Ascending aorta (tissue), 2 donors: ENCODE measurements around the gene JAK1. TPM values are rescaled to one million over a fixed set of nuclear protein-coding genes. Genes with fewer than 3 reads are reported as not detected.

Experiments used
- DNase-seq, 2 donors: peaks; one replicate each; pipeline ENCODE4 v3.0.0-alpha.2; 2019; ENCODE audit warnings: low spot score in 2 of 2
- H3K27ac ChIP-seq, 2 donors: fragments of 200-600 bp; sonication (generic); one replicate each; pipeline ENCODE4 v1.5.1; 2016 to 2017; ENCODE audit warnings: mild to moderate bottlenecking in 1 of 2
- H3K27me3 ChIP-seq: fragments of 200-600 bp; sonication (generic); one replicate; pipeline ENCODE4 v1.5.1; 2017
- H3K36me3 ChIP-seq, 2 donors: fragments of 200-600 bp; sonication (generic); one replicate each; pipeline ENCODE4 v1.5.1; 2016
- H3K4me1 ChIP-seq, 2 donors: fragments of 200-600 bp; sonication (generic); one replicate each; pipeline ENCODE4 v1.5.1; 2016 to 2017; ENCODE audit warnings: mild to moderate bottlenecking in 1 of 2
- H3K4me3 ChIP-seq, 2 donors: fragments of 200-600 bp; sonication (generic); one replicate each; pipeline ENCODE4 v1.5.1; 2016 to 2017; ENCODE audit warnings: mild to moderate bottlenecking in 1 of 2
- H3K9me3 ChIP-seq, 2 donors: fragments of 200-600 bp; sonication (generic); one replicate each; pipeline ENCODE4 v1.5.1; 2016
- CTCF ChIP-seq, 3 experiments: fragments of 200-600 bp in 2 of 3; fragments of 450-650 bp in 1 of 3; sonication (generic) in 2 of 3; IDR thresholded peaks; one replicate each; pipeline ENCODE4 v1.5.1; 2016 to 2019; ENCODE audit warnings: antibody characterized with exemption in 3 of 3, mild to moderate bottlenecking in 1 of 3, moderate library complexity in 1 of 3
- intact Hi-C: fragments of 100-400 bp; cut with DNase I; formaldehyde crosslinking; loops from one replicate; pipeline ENCODE4 v1.15.1; 2023
- total RNA-seq: library from RNA; depleted of rRNA; stranded (reverse); fragments of >200 nt; gene quantifications from one replicate; pipeline ENCODE4 v1.1.0, GENCODE V29; 2016

JAK1 gene
- total RNA-seq, 1 donor from 2014 or later, result 53.5 TPM

GRCh38 chr1:64960731-64961130 is 5.6 kb downstream of the JAK1 start:
- intact Hi-C loops, result no loop called here
- H3K27ac ChIP-seq, result no peak overlapping the region
- no peaks in the 10 kb centered on the region for H3K27me3 ChIP-seq
- peaks cover 3 to 16% of the 10 kb centered on the region in 2 donors for H3K4me1 ChIP-seq
- H3K4me3 ChIP-seq, result no peak overlapping the region
- TF ChIP-seq CTCF (IDR thresholded peaks at IDR 0.05), result no peak
- H3K9me3 ChIP-seq, result no peaks in the 10 kb centered on the region
- H3K36me3 ChIP-seq, result no peaks in the 10 kb centered on the region
- DNase-seq, result no peak

- Histone ChIP-seq H3K36me3 (no peaks in the 10 kb centered on the region), H3K4me1 (peaks cover 3 to 16% of the 10 kb centered on the region in 2 donors), H3K4me3 (no peak overlapping the region), H3K27me3 (no peaks in the 10 kb centered on the region), H3K27ac (no peak overlapping the region), H3K9me3 (no peaks in the 10 kb centered on the region)
- TF ChIP-seq CTCF (IDR thresholded peaks at IDR 0.05), result no peak
- intact Hi-C loops, result no loop called here
- DNase-seq, result no peak
Observed at GRCh38 chr1:64959986-64960385, 6.4 kb downstream of the JAK1 start.

- Histone ChIP-seq H3K4me3 (no peak overlapping the region), H3K27ac (no peak overlapping the region), H3K27me3 (no peaks in the 10 kb centered on the region), H3K9me3 (no peaks in the 10 kb centered on the region), H3K4me1 (peaks cover 3 to 14% of the 10 kb centered on the region in 2 donors), H3K36me3 (no peaks in the 10 kb centered on the region)
- TF ChIP-seq CTCF (IDR thresholded peaks at IDR 0.05), result no peak
- intact Hi-C loops, result no loop called here
- DNase-seq, result no peak
Observed at GRCh38 chr1:64956733-64957441, 9.5 kb downstream of the JAK1 start.

- H3K27ac ChIP-seq, result no peak overlapping the region
- peaks cover 3 to 14% of the 10 kb centered on the region in 2 donors for H3K4me1 ChIP-seq
- intact Hi-C loops, result no loop called here
Observed at GRCh38 chr1:64956010-64956640, 10.2 kb downstream of the JAK1 start.

More at GRCh38 chr1:64956010-64956640, 10.2 kb downstream of the JAK1 start:
- no peak for TF ChIP-seq CTCF (IDR thresholded peaks at IDR 0.05)
- no peak for DNase-seq
- no peaks in the 10 kb centered on the region for H3K9me3 ChIP-seq
- H3K36me3 ChIP-seq, result no peaks in the 10 kb centered on the region
- no peak overlapping the region for H3K4me3 ChIP-seq
- no peaks in the 10 kb centered on the region for H3K27me3 ChIP-seq
